ENCODE measurements around the gene INKA1. TPM values are rescaled to one million over a fixed set of nuclear protein-coding genes. Genes with fewer than 3 reads are reported as not detected.
A peak's percentile ranks its signal among the peaks of the same experiment; 100 is the strongest.

The INKA1 gene
- total RNA-seq, result 1 to 10 TPM in 1 of 2 donors, under 1 TPM in 1; 0.84 to 4.2 TPM
- 1 to 10 TPM; 1.2 TPM for polyA plus RNA-seq

GRCh38 chr3:49802719-49803464 lies at the start of gene INKA1:
INKA1 (plus strand) TSS chr3:49803261; CDS start chr3:49803393, 132 bp downstream.
- peak; percentile 90 for DNase-seq (ENCODE audit: low spot score)
- peak within 1 kb of the TSS; percentile 81 to 96 (median 87) for H3K4me3 ChIP-seq (ENCODE audit: low read depth in 1 of 3, low read length in 3 of 3)
- peaks cover 0 to 39% (median 5%) of the 10 kb centered on the region in 4 donors for H3K4me1 ChIP-seq (ENCODE audit: control insufficient read depth in 4 of 4, insufficient read depth in 4 of 4, low read length in 3 of 4)
- no peaks in the 10 kb centered on the region for H3K36me3 ChIP-seq (ENCODE audit: control insufficient read depth in 4 of 4, insufficient read depth in 3 of 4, low read depth in 1 of 4, low read length in 3 of 4)
- TF ChIP-seq, protein P1, sequence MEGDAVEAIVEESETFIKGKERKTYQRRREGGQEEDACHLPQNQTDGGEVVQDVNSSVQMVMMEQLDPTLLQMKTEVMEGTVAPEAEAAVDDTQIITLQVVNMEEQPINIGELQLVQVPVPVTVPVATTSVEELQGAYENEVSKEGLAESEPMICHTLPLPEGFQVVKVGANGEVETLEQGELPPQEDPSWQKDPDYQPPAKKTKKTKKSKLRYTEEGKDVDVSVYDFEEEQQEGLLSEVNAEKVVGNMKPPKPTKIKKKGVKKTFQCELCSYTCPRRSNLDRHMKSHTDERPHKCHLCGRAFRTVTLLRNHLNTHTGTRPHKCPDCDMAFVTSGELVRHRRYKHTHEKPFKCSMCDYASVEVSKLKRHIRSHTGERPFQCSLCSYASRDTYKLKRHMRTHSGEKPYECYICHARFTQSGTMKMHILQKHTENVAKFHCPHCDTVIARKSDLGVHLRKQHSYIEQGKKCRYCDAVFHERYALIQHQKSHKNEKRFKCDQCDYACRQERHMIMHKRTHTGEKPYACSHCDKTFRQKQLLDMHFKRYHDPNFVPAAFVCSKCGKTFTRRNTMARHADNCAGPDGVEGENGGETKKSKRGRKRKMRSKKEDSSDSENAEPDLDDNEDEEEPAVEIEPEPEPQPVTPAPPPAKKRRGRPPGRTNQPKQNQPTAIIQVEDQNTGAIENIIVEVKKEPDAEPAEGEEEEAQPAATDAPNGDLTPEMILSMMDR (IDR thresholded peaks at IDR 0.05; ENCODE audit: low read depth, low read length, missing input control), result peak; percentile 83
- TF ChIP-seq SP1 (IDR thresholded peaks at IDR 0.05) (no peak), FOXA2 (IDR thresholded peaks at IDR 0.05) (no peak), RAD21 (IDR thresholded peaks at IDR 0.05) (peak; percentile 92 to 96)
- H3K27me3 ChIP-seq (ENCODE audit: control insufficient read depth in 4 of 4, insufficient read depth in 4 of 4, low read length in 3 of 4), result no peaks in the 10 kb centered on the region
- H3K9me3 ChIP-seq (ENCODE audit: control insufficient read depth in 4 of 4, low read length in 3 of 4), result no peaks in the 10 kb centered on the region
- H3K27ac ChIP-seq (ENCODE audit: low read depth in 1 of 2, low read length in 2 of 2), result peak within 1 kb of the TSS; percentile 59 to 64
- under 1% methylated on average over 71 of the region's 71 CpGs for WGBS
- H3K9ac ChIP-seq (ENCODE audit: low read depth in 1 of 2, low read length in 2 of 2), result peak within 1 kb of the TSS in 1 of 2 donors; percentile 62

GRCh38 chr3:49754536-49754935 lies 48.5 kb upstream of the INKA1 start:
- Histone ChIP-seq H3K4me1 (ENCODE audit: control insufficient read depth in 4 of 4, insufficient read depth in 4 of 4, low read length in 3 of 4) (peaks cover 0 to 2% (median 1%) of the 10 kb centered on the region in 4 donors), H3K9ac (ENCODE audit: low read depth in 1 of 2, low read length in 2 of 2) (no peak overlapping the region), H3K4me3 (ENCODE audit: low read depth in 1 of 3, low read length in 3 of 3) (no peak overlapping the region), H3K27me3 (ENCODE audit: control insufficient read depth in 4 of 4, insufficient read depth in 4 of 4, low read length in 3 of 4) (no peaks in the 10 kb centered on the region), H3K36me3 (ENCODE audit: control insufficient read depth in 4 of 4, insufficient read depth in 3 of 4, low read depth in 1 of 4, low read length in 3 of 4) (peaks cover 0 to under 1% (median 0%) of the 10 kb centered on the region in 4 donors), H3K9me3 (ENCODE audit: control insufficient read depth in 4 of 4, low read length in 3 of 4) (no peaks in the 10 kb centered on the region), H3K27ac (ENCODE audit: low read depth in 1 of 2, low read length in 2 of 2) (no peak overlapping the region)
- no peak for TF ChIP-seq FOXA1 (IDR thresholded peaks at IDR 0.05)
- TF ChIP-seq, protein P1 (IDR thresholded peaks at IDR 0.05; ENCODE audit: low read depth, low read length, missing input control), result no peak
- TF ChIP-seq ATF3 (IDR thresholded peaks at IDR 0.05), result no peak
- no peak for TF ChIP-seq GABPA (IDR thresholded peaks at IDR 0.05 in 1 of 2, conservative IDR thresholded peaks at IDR 0.05 in 1 of 2)
- no peak for TF ChIP-seq HNF4G (IDR thresholded peaks at IDR 0.05)
- no peak for TF ChIP-seq RXRA (IDR thresholded peaks at IDR 0.05)
- TF ChIP-seq, protein P2, sequence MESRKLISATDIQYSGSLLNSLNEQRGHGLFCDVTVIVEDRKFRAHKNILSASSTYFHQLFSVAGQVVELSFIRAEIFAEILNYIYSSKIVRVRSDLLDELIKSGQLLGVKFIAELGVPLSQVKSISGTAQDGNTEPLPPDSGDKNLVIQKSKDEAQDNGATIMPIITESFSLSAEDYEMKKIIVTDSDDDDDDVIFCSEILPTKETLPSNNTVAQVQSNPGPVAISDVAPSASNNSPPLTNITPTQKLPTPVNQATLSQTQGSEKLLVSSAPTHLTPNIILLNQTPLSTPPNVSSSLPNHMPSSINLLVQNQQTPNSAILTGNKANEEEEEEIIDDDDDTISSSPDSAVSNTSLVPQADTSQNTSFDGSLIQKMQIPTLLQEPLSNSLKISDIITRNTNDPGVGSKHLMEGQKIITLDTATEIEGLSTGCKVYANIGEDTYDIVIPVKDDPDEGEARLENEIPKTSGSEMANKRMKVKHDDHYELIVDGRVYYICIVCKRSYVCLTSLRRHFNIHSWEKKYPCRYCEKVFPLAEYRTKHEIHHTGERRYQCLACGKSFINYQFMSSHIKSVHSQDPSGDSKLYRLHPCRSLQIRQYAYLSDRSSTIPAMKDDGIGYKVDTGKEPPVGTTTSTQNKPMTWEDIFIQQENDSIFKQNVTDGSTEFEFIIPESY (IDR thresholded peaks at IDR 0.05), result no peak
- no peak for TF ChIP-seq SP1 (IDR thresholded peaks at IDR 0.05)
- no peak for TF ChIP-seq TAF1 (conservative IDR thresholded peaks at IDR 0.05)
- no peak for TF ChIP-seq FOXA2 (IDR thresholded peaks at IDR 0.05)
- TF ChIP-seq RAD21 (IDR thresholded peaks at IDR 0.05), result no peak
- TF ChIP-seq YY1 (IDR thresholded peaks at IDR 0.05), result no peak
- no peak for TF ChIP-seq JUND (IDR thresholded peaks at IDR 0.05)
- TF ChIP-seq NR2F2 (IDR thresholded peaks at IDR 0.05), result no peak
- TF ChIP-seq EGR1 (IDR thresholded peaks at IDR 0.05; ENCODE audit: low read depth in 2 of 2), result no peak
- TF ChIP-seq MAX (IDR thresholded peaks at IDR 0.05), result no peak
- no peak for TF ChIP-seq REST (IDR thresholded peaks at IDR 0.05)
- no peak for TF ChIP-seq HNF4A (conservative IDR thresholded peaks at IDR 0.05)
- WGBS, result 96% methylated on average over 1 of the region's 1 CpG
- no peak for DNase-seq (ENCODE audit: low spot score)

Data from liver (tissue), 9 donors.